Tibial nerve (tissue), 4 donors: ENCODE measurements around the gene MAN2A1. TPM values are rescaled to one million over a fixed set of nuclear protein-coding genes. Genes with fewer than 3 reads are reported as not detected.

Experiments
- DNase-seq, 2 donors: peaks; one replicate each; pipeline ENCODE4 v3.0.0-alpha.2; 2019; ENCODE audit warnings: low spot score in 2 of 2
- H3K27ac ChIP-seq, 4 donors: fragments of 200-600 bp; sonication (generic) in 3 of 4; one replicate each; pipeline ENCODE4 v1.5.1; 2017 to 2019; ENCODE audit warnings: mild to moderate bottlenecking in 1 of 4
- H3K27me3 ChIP-seq, 2 donors: fragments of 200-600 bp; sonication (generic) in 1 of 2; one replicate each; pipeline versions ENCODE4 v1.5.1 to v1.6.0; 2017 to 2019
- H3K36me3 ChIP-seq, 3 donors: fragments of 200-600 bp; sonication (generic); one replicate each; pipeline ENCODE4 v1.5.1; 2018 to 2019
- H3K4me1 ChIP-seq, 4 donors: fragments of 200-600 bp; sonication (generic) in 3 of 4; one replicate each; pipeline ENCODE4 v1.5.1; 2017 to 2019
- H3K4me3 ChIP-seq, 4 donors: fragments of 200-600 bp; sonication (generic) in 3 of 4; one replicate each; pipeline ENCODE4 v1.5.1; 2017 to 2019; ENCODE audit warnings: mild to moderate bottlenecking in 1 of 4, moderate library complexity in 1 of 4
- H3K9me3 ChIP-seq, 4 donors: fragments of 200-600 bp; sonication (generic) in 3 of 4; one replicate each; pipeline ENCODE4 v1.5.1; 2017 to 2019
- EP300 ChIP-seq, 2 donors: sonication (generic); formaldehyde crosslinking; IDR thresholded peaks; one replicate each; pipeline ENCODE4 v1.6.1; 2017; ENCODE audit warnings: antibody characterized with exemption in 2 of 2, mild to moderate bottlenecking in 1 of 2
- POLR2A ChIP-seq, 2 donors: fragments of 450-650 bp; IDR thresholded peaks; one replicate each; pipeline ENCODE4 v1.6.1; 2017; ENCODE audit warnings: antibody characterized with exemption in 2 of 2, mild to moderate bottlenecking in 2 of 2, moderate library complexity in 2 of 2
- WGBS, 2 donors: methylation state at CpG; one replicate each; pipeline ENCODE4 v1.1.5; 2018; 5-methylcytosine and 5-hydroxymethylcytosine counted together
- total RNA-seq, 4 donors: library from RNA; depleted of rRNA; stranded (reverse); fragments of >200 nt; gene quantifications; one replicate each; pipeline ENCODE4 v1.1.0, GENCODE V29; 2016
- TF ChIP-seq, protein P1 (sequence below), 5 experiments: fragments of 200-600 bp in 3 of 5; fragments of 450-650 bp in 2 of 5; sonication (generic) in 3 of 5; IDR thresholded peaks; one replicate each; pipeline ENCODE4 v1.5.1; 2016 to 2019; ENCODE audit warnings: antibody characterized with exemption in 5 of 5, mild to moderate bottlenecking in 3 of 5, moderate library complexity in 2 of 5

Gene MAN2A1
- total RNA-seq, 4 donors from 2014 or later = 50.0 to 66.0 (median 56.7) TPM

DNA sequence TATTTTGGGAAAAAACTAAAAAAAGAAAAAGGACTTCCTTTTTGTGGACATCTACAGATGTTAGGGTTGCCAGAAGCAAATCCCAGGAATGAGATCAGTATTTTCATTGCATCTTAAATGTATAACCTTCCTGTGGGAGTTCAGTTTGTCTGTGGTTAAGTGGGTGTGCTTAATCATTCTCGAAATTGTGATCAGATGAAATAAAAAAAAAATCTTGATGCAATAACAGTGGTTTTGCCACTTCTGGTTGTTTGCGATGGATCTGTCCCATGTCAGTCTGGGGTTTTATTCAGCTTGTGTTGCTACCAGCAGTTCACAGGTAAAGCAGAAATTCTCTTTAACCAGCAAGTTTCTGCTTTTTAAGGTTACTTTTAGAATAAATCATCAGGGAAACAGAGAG is 179.0 kb downstream of the MAN2A1 start:
- peaks cover 0 to 39% (median 0%) of the 10 kb centered on the region in 3 donors for H3K36me3 ChIP-seq
- no peaks in the 10 kb centered on the region for H3K4me1 ChIP-seq
- no peak overlapping the region for H3K27ac ChIP-seq
- WGBS, 2 donors = 66 to 77% methylated on average over 2 of the region's 2 CpGs
- H3K4me3 ChIP-seq = no peak overlapping the region
- TF ChIP-seq, protein P1, sequence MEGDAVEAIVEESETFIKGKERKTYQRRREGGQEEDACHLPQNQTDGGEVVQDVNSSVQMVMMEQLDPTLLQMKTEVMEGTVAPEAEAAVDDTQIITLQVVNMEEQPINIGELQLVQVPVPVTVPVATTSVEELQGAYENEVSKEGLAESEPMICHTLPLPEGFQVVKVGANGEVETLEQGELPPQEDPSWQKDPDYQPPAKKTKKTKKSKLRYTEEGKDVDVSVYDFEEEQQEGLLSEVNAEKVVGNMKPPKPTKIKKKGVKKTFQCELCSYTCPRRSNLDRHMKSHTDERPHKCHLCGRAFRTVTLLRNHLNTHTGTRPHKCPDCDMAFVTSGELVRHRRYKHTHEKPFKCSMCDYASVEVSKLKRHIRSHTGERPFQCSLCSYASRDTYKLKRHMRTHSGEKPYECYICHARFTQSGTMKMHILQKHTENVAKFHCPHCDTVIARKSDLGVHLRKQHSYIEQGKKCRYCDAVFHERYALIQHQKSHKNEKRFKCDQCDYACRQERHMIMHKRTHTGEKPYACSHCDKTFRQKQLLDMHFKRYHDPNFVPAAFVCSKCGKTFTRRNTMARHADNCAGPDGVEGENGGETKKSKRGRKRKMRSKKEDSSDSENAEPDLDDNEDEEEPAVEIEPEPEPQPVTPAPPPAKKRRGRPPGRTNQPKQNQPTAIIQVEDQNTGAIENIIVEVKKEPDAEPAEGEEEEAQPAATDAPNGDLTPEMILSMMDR (IDR thresholded peaks at IDR 0.05) = no peak
- TF ChIP-seq POLR2A (IDR thresholded peaks at IDR 0.05) (no peak), EP300 (IDR thresholded peaks at IDR 0.05) (no peak)
- H3K9me3 ChIP-seq = no peaks in the 10 kb centered on the region
- no peaks in the 10 kb centered on the region for H3K27me3 ChIP-seq
- no peak for DNase-seq

DNA sequence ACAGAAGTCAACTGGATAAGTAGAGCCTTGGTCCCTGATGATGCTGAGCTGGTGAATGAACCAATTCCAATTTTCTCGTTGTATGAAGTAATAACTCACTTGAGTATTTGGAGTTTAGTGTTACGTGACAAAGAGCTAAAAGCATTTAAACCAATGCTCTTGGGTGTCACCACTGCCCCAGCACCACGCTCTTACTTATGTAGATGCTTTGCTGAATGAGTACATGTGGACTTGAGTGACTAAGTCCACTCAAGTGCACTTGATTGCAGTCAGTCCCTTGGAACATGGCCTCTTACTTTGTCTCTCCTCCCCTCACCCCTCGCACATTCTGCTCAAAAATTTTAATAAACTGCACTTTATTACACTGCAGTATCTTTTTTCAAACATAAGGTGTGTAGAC is 184.0 kb downstream of the MAN2A1 start:
- Histone ChIP-seq H3K27me3 (no peaks in the 10 kb centered on the region), H3K4me1 (peaks cover 0 to 3% (median 0%) of the 10 kb centered on the region in 4 donors), H3K9me3 (no peaks in the 10 kb centered on the region), H3K4me3 (no peak overlapping the region), H3K27ac (no peak overlapping the region), H3K36me3 (no peaks in the 10 kb centered on the region)
- WGBS, 2 donors = 92 to 96% methylated on average over 4 of the region's 4 CpGs
- no peak for DNase-seq
- no peak for TF ChIP-seq POLR2A (IDR thresholded peaks at IDR 0.05)
- TF ChIP-seq, protein P1 (IDR thresholded peaks at IDR 0.05) = no peak
- TF ChIP-seq EP300 (IDR thresholded peaks at IDR 0.05) = no peak

- DNase-seq = no peak
- no peak overlapping the region for H3K27ac ChIP-seq
- H3K4me1 ChIP-seq = peaks cover 0 to 3% (median 0%) of the 10 kb centered on the region in 4 donors
- WGBS, 2 donors = 82 to 100% methylated on average over 2 of the region's 2 CpGs
- H3K9me3 ChIP-seq = no peaks in the 10 kb centered on the region
- TF ChIP-seq, protein P1 (IDR thresholded peaks at IDR 0.05) = no peak
- no peak for TF ChIP-seq EP300 (IDR thresholded peaks at IDR 0.05)
- TF ChIP-seq POLR2A (IDR thresholded peaks at IDR 0.05) = no peak
- no peaks in the 10 kb centered on the region for H3K36me3 ChIP-seq
- H3K27me3 ChIP-seq = no peaks in the 10 kb centered on the region
- no peak overlapping the region for H3K4me3 ChIP-seq
Observed at GRCh38 chr5:109874108-109874507, 184.4 kb downstream of the MAN2A1 start.

DNA sequence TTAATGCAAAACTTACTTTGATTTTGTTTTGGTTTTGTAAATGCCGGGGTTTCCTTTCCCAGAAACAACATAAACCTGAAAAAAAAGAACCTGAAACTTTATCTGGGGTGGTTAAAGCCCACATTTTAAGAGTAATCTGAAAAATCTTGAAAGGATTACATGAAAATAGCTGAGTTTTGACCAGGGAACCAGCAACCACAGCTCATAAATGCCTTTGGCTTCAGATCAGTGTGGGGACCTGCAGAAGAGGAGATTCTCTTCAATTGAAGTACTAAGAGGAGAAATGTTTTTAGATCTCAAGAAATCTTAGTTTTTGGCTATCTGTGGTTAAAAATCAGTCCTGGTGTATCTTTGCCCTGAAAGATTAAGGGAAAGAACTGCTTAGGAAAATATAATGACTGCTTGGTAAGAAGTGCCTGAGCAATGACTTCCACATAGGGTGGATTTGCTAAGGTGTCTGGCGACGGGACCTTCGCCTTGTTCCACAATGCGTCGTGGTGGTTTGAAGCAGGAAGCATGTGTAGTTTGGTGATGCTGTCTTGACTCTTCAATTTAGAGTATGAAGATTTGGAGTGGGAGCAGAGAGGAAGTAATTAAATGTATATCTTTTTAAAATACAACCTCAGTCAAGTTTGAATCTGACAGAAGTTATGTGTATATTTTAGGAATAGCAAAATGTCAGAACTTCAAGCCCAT is 186.5 kb downstream of the MAN2A1 start:
- no peak for DNase-seq
- Histone ChIP-seq H3K4me3 (no peak overlapping the region), H3K27me3 (no peaks in the 10 kb centered on the region), H3K27ac (no peak overlapping the region), H3K36me3 (no peaks in the 10 kb centered on the region), H3K4me1 (peaks cover 0 to 3% (median 0%) of the 10 kb centered on the region in 4 donors), H3K9me3 (no peaks in the 10 kb centered on the region)
- WGBS, 2 donors = 83% methylated on average over 6 of the region's 6 CpGs
- TF ChIP-seq EP300 (IDR thresholded peaks at IDR 0.05) (no peak), POLR2A (IDR thresholded peaks at IDR 0.05) (no peak)
- TF ChIP-seq, protein P1 (IDR thresholded peaks at IDR 0.05) = no peak

DNA sequence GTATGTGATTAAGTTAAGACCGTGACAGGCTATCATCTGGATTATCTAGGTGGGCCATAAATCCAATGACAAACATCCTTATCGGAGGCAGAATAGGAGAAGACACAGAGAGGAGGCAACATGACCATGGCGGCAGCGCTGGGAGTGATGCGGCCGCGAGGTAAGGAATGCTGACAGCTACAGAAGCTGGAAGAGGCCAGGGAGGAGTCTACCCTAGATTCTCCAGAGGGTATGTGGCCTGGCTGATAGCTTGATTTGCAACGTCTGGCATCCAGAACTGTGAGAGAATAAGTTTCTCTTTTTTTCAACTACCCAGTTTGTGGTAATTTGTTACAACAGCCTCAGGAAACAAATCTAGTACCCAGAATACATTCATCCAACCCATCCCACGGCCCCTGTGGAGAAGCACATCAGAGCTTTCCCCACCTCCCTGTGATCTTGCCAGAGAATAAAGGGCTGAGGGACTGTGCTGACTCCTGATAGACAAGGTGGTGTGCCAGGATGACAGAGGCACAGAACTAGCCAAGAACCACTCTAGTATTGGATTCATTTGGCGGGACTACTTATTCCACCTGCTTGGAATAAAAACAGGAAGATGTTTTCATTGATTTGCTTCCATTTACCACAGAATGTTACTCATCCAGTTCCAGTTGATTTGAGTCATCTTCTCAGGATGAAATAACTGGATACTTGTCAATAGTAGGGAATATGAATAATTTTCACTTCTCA is 187.4 kb downstream of the MAN2A1 start:
- no peak overlapping the region for H3K4me3 ChIP-seq
- no peaks in the 10 kb centered on the region for H3K9me3 ChIP-seq
- WGBS, 2 donors = 77 to 84% methylated on average over 10 of the region's 10 CpGs
- DNase-seq = peak; percentile 17 to 69
- no peaks in the 10 kb centered on the region for H3K36me3 ChIP-seq
- TF ChIP-seq EP300 (IDR thresholded peaks at IDR 0.05) = peak in 1 of 2 donors; percentile 54
- TF ChIP-seq, protein P1 (IDR thresholded peaks at IDR 0.05) = no peak
- H3K27ac ChIP-seq = peak overlapping the region in 1 of 4 donors; percentile 67
- no peaks in the 10 kb centered on the region for H3K27me3 ChIP-seq
- peaks cover 0 to 3% (median 0%) of the 10 kb centered on the region in 4 donors for H3K4me1 ChIP-seq
